Ovary (tissue), 3 donors: ENCODE measurements around the gene CDKAL1.
A peak's percentile ranks its signal among the peaks of the same experiment; 100 is the strongest.

Experiments used
- CTCF ChIP-seq, 3 donors: fragments of 450-650 bp in 2 of 3; fragments of 200-600 bp in 1 of 3; IDR thresholded peaks; one replicate each; pipeline versions ENCODE4 v1.5.1 to v1.8.0; 2016 to 2022; ENCODE audit warnings: antibody characterized with exemption in 3 of 3, mild to moderate bottlenecking in 1 of 3
- EP300 ChIP-seq: sonication (generic); formaldehyde crosslinking; IDR thresholded peaks from one replicate; pipeline ENCODE4 v1.6.1; 2017; ENCODE audit warnings: antibody characterized with exemption
- donor health status: DM: no; HTN: no; CAD: no.

- peak in 1 of 3 donors; percentile 6 for TF ChIP-seq CTCF (IDR thresholded peaks at IDR 0.05)
- TF ChIP-seq EP300, result no peak
Measured at GRCh38 chr6:20740727-20741126, 206.5 kb downstream of the CDKAL1 start.
